Kidney (tissue), 14 donors: Measurements from ENCODE around the gene INVS. TPM values are rescaled to one million over a fixed set of nuclear protein-coding genes. Genes with fewer than 3 reads are reported as not detected.

Source experiments
- DNase-seq, 5 donors: peaks; one replicate each; pipeline ENCODE4 v3.0.0-alpha.2; 2013 to 2020
- FAIRE-seq: peaks from 2 replicates; lab custom pipeline; 2012; peaks lifted over from hg19 to GRCh38; lab: Jason Lieb, UNC
- H3K27ac ChIP-seq, 2 donors: one replicate each; pipeline ENCODE4 v1.7.0; 2013; ENCODE audit warnings: low read depth in 2 of 2, low read length in 2 of 2, inconsistent platforms in 1 of 2
- H3K27me3 ChIP-seq: one replicate; pipeline ENCODE4 v1.7.1; 2013; ENCODE audit warnings: low read length, inconsistent platforms; ENCODE audit not compliant: control insufficient read depth, insufficient read depth
- H3K36me3 ChIP-seq, 3 donors: one replicate each; pipeline versions ENCODE4 v1.7.0 to v1.7.1; 2013; ENCODE audit warnings: low read length in 3 of 3, control low read depth in 1 of 3, inconsistent platforms in 1 of 3; ENCODE audit not compliant: insufficient read depth in 3 of 3, control insufficient read depth in 2 of 3
- H3K4me1 ChIP-seq, 3 donors: one replicate each; pipeline versions ENCODE4 v1.7.0 to v1.7.1; 2013; ENCODE audit warnings: low read length in 3 of 3, inconsistent platforms in 1 of 3, low read depth in 1 of 3; ENCODE audit not compliant: control insufficient read depth in 2 of 3, insufficient read depth in 2 of 3
- H3K4me3 ChIP-seq, 3 donors: one replicate each; pipeline versions ENCODE4 v1.7.0 to v1.8.1; 2013; ENCODE audit warnings: low read length in 3 of 3, control low read depth in 1 of 3, inconsistent platforms in 1 of 3
- H3K9ac ChIP-seq, 3 donors: one replicate each; pipeline versions ENCODE4 v1.7.0 to v1.7.1; 2013; ENCODE audit warnings: low read length in 3 of 3, control low read depth in 1 of 3, inconsistent platforms in 1 of 3
- H3K9me3 ChIP-seq, 3 donors: one replicate each; pipeline versions ENCODE4 v1.7.0 to v1.7.1; 2013; ENCODE audit warnings: low read length in 3 of 3, control low read depth in 1 of 3, inconsistent platforms in 1 of 3; ENCODE audit not compliant: control insufficient read depth in 2 of 3, insufficient read depth in 1 of 3
- CTCF ChIP-seq: IDR thresholded peaks from 3 replicates; pipeline ENCODE4 v1.5.1; 2012; ENCODE audit warnings: mild to moderate bottlenecking, moderate library complexity, borderline replicate concordance; ENCODE audit not compliant: insufficient read depth; ENCODE audit errors: extremely low read depth
- intact Hi-C: fragments of 100-400 bp; cut with DNase I; formaldehyde crosslinking; loops from one replicate; pipeline ENCODE4 v1.11.1; 2022
- polyA plus RNA-seq: library from polyadenylated mRNA; stranded (reverse); fragments of 350-450 nt; fragmentation: Illumina TruSeq; extraction: RNeasy Lipid Tissue Mini Kit (QIAGEN cat#74804); gene quantifications from one replicate; pipeline ENCODE4 v1.2.3, GENCODE V29; 2014; ENCODE audit warnings: low read depth, low replicate concordance; ENCODE audit not compliant: insufficient read depth
- total RNA-seq: library from RNA; stranded (reverse); fragmentation: NEBNext Ultra II Directional; extraction: Animal tissue kit (Norgen Biotek cat#: 25700); gene quantifications from one replicate; pipeline ENCODE4 v1.2.1, GENCODE V29; 2021
- donor health status: control.
- donor health status: control.
- donor health status: control.
- donor health status: control.
- donor health status: control.
- donor health status: DM: yes; HTN: yes; CAD: no.
- donor health status: Normal renal cell carcinoma (clear cell type).

INVS gene
- total and polyA plus RNA-seq, 2 donors from 2014 or later = 7.1 to 19.7 TPM

GRCh38 chr9:100120286-100120685 is 21.2 kb downstream of the INVS start:
- no peak for TF ChIP-seq CTCF
- Histone ChIP-seq H3K36me3 (no peaks in the 10 kb centered on the region), H3K9me3 (no peaks in the 10 kb centered on the region), H3K27ac (no peak overlapping the region), H3K4me3 (no peak overlapping the region), H3K27me3 (no peaks in the 10 kb centered on the region), H3K4me1 (no peaks in the 10 kb centered on the region), H3K9ac (no peak overlapping the region)
- intact Hi-C loops = no loop called here
- DNase-seq = no peak
- FAIRE-seq = no peak

- Histone ChIP-seq H3K9me3 (no peaks in the 10 kb centered on the region), H3K27me3 (no peaks in the 10 kb centered on the region), H3K36me3 (no peaks in the 10 kb centered on the region), H3K4me3 (no peak overlapping the region), H3K4me1 (no peaks in the 10 kb centered on the region), H3K9ac (no peak overlapping the region), H3K27ac (no peak overlapping the region)
- FAIRE-seq (no peak), DNase-seq (no peak)
- intact Hi-C loops = no loop called here
- no peak for TF ChIP-seq CTCF
These were observed 26.2 kb downstream of the INVS start for GRCh38 chr9:100125236-100125635.

- DNase-seq (no peak), FAIRE-seq (no peak)
- no peak for TF ChIP-seq CTCF
- Histone ChIP-seq H3K36me3 (no peaks in the 10 kb centered on the region), H3K9me3 (no peaks in the 10 kb centered on the region), H3K4me1 (no peaks in the 10 kb centered on the region), H3K27ac (no peak overlapping the region), H3K27me3 (no peaks in the 10 kb centered on the region), H3K4me3 (no peak overlapping the region), H3K9ac (no peak overlapping the region)
- intact Hi-C loops = no loop called here
These were observed 26.9 kb downstream of the INVS start for GRCh38 chr9:100125910-100126309.

GRCh38 chr9:100126423-100126822 is 27.4 kb downstream of the INVS start:
- TF ChIP-seq CTCF = no peak
- Histone ChIP-seq H3K4me3 (no peak overlapping the region), H3K27me3 (no peaks in the 10 kb centered on the region), H3K4me1 (no peaks in the 10 kb centered on the region), H3K9me3 (no peaks in the 10 kb centered on the region), H3K27ac (no peak overlapping the region), H3K36me3 (no peaks in the 10 kb centered on the region), H3K9ac (no peak overlapping the region)
- FAIRE-seq (no peak), DNase-seq (no peak)
- intact Hi-C loops = no loop called here
